GM18907 (cell line): ENCODE results near the gene FGF12.
A peak's percentile ranks its signal among the peaks of the same experiment; 100 is the strongest.

ENCODE experiments used
- ATAC-seq: cut with Tn5 transposase; IDR thresholded peaks from one replicate; pipeline ENCODE4 v1.9.1; 2021; ENCODE audit warnings: mild to moderate bottlenecking, moderate library complexity; ENCODE audit not compliant: unreplicated experiment

Gene FGF12

GRCh38 chr3:192422321-192422996, 304.9 kb downstream of the FGF12 start:
- no peak for ATAC-seq

DNA sequence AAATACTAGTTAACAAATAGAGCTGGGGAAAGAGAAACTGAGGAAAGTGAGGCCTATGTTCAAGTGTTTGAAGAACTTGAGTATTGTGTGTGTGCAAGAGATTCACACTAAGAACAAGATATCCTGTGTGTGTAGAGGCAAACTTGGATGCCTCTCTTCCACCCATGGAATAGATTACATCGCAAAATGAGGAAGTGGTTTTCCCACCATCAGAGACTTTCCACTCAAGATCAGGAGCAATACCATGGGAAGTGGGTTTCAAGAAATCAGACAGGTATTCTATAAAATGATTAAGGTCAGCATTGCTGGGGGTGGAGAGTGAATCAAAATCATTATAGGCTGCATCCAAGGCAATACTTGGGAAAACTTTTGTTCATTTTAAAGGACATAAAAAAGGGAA, 308.0 kb downstream of the FGF12 start:
- no peak for ATAC-seq

DNA sequence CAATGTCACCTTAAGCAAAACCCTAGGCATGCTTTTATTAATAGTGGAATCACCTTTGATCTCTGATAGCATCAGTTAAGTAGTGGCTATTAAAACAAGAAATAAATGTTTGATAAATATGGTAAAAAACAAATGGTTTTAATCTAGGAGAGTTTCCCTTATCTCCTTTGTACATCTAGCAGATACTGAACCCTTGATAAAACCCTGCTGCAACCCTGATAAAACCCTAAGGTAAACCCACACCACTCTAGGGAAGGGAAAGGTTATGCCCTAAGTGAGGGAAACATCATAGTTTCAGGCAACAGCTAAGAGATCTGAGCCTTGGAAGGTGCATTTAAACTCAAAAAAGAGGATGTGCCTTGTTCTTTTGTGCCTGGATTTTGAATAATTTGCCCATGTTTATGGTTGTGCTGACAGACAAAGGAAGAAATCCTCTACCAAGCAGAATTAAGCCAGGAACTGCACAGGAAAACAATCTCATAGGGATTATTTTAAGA, 309.7 kb downstream of the FGF12 start:
- no peak for ATAC-seq

DNA sequence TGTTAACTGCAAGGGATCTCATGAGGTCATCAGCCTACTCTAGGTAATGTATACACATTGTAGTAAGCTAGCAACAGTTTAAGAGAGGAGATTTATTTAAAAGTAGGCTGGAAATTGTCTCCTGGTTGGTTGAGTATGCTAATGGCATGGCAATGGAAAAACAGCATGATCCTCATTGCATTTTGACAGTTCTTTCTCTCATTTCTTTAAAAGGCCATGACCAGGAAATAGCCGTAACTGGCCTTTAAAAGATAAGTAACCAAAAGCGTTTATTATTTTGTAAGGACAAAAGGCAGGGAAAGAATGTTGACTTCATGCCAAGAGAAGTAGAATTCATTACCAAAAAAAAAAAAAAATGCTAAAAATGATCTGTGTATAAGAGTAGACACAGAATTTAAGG, 310.3 kb downstream of the FGF12 start:
- ATAC-seq = no peak

DNA sequence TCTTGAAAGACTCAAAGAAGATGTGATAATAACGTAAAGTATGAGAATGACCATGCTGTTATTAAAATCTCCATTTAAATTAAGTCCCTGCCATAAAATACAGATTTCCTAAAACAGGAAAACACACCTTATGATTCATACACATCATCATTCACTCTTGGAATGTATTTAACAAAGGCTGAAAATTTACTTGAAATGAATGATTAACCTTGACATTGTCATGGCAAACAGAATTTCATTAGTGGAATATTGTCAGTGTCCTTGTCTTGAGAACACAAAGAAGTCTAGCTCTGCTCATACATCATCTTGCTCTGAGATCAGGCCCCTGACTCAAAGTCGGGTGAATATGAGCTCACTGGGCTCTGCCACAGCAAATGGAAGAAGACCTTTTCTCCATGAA, 313.9 kb downstream of the FGF12 start:
- no peak for ATAC-seq

DNA sequence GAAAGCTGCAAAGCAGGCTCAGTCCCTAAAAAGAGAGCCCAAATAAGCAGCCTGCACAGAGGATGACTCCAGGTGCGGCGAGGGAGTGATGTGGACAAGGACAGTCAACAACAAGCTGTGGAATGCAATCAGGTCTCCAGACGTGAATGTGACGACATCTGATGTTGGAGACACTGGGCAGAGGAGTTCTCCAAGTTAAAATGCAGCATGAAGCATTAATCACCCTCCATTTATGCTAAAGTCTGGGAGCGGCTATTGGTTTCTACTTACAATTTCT, 316.7 kb downstream of the FGF12 start:
- ATAC-seq = no peak

DNA sequence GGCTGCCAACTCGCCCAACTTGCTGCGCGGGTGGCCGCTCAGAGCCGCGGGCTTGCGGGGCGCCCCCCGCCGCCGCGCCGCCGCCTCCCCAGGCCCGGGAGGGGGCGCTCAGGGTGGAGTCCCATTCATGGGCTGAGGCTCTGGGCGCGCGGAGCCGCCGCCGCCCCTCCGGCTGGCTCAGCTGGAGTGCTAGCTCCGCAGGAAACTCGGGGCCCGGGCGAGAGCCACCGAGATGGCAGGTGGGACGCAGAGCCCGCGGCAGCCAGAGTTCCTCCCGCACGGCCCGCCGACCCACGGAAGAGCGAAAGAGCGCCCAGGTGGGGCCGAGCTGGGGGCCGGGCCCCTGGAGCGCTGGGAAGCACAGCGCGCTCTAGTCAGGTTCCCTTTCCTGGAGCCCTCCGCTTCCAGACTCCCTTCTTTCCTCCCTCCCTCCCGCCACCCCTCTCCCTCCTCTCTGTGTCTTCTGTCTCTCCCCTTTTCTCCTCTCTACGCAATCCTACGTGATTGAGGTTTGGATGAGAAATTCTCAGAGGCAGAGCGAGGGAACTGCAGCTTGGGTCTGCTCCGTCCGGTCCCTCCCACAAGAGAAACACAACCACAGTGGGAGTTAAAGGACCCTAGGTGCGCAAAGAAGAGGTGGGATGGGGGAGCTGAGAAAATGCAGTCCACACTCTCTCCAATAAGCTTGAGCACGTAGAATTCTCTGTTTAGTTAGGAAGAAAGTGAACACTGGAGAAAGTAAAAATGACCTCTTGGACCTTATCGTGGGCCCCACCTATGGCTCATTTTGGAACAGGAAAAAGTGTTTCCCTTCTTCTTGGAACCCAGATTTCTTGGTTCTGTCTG, 317.3 kb downstream of the FGF12 start:
- peak; percentile 39 for ATAC-seq

GRCh38 chr3:192409201-192409837, 318.0 kb downstream of the FGF12 start:
- peak; percentile 79 for ATAC-seq

DNA sequence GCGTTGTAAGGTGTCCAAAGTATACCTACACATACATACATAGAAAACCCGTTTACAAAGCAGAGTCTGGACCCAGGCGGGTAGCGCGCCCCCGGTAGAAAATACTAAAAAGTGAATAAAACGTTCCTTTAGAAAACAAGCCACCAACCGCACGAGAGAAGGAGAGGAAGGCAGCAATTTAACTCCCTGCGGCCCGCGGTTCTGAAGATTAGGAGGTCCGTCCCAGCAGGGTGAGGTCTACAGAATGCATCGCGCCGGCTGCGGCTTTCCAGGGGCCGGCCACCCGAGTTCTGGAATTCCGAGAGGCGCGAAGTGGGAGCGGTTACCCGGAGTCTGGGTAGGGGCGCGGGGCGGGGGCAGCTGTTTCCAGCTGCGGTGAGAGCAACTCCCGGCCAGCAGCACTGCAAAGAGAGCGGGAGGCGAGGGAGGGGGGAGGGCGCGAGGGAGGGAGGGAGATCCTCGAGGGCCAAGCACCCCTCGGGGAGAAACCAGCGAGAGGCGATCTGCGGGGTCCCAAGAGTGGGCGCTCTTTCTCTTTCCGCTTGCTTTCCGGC, 318.6 kb downstream of the FGF12 start:
- no peak for ATAC-seq

DNA sequence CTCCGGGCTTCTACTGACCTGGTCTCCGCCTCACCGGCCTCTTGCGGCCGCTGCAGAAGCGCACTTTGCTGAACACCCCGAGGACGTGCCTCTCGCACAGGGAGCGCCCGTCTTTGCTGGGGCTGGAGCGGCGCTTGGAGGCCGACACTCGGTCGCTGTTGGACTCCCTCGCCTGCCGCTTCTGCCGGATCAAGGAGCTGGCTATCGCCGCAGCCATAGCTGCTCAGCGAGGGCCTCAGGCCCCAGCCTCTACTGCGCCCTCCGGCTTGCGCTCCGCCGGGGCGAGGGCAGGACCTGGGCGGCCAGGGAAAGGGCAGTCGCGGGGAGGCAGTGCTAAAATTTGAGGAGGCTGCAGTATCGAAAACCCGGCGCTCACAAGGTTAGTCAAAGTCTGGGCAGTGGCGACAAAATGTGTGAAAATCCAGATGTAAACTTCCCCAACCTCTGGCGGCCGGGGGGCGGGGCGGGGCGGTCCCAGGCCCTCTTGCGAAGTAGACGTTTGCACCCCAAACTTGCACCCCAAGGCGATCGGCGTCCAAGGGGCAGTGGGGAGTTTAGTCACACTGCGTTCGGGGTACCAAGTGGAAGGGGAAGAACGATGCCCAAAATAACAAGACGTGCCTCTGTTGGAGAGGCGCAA, 319.2 kb downstream of the FGF12 start:
- ATAC-seq = no peak

- ATAC-seq = no peak
Measured at GRCh38 chr3:192399767-192400166, 327.6 kb downstream of the FGF12 start.

DNA sequence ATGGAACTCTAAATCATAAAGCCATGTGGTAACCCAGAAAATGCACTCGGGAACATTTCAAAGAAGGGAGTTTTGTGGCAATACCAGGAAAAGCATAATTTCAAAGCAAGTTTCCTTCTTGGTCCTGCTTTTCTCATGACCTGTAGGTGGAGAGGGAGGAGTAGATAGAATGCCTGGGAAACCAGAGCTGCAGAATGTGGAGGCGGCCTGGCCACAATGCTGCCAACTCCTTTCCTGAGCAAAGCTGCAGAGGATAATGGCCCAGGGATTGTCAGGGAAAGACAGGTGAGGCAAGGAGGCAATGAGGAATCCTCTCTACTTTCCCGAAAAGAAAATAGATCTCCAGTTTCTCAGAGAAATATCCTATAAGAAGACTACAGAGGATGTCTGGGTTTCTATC, 330.3 kb downstream of the FGF12 start:
- no peak for ATAC-seq

DNA sequence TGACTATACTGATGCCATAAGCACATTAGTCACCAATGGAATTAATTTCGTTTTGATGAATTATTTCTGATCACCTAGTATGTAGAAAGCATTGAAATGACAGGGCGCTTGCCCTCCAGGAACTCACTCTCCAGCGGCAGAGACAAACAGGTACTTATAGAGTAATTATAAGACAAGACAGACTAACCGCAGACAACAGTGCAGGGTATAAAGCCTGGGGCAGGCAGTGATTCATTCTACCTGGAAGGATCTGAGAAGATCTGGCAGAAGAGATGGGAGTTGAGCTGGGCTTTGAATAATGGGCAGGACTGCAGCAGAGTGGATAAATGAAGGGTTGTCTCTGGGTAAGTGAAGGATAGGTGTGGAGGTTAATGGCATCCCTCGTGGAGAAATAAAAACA, 331.8 kb downstream of the FGF12 start:
- ATAC-seq = no peak

DNA sequence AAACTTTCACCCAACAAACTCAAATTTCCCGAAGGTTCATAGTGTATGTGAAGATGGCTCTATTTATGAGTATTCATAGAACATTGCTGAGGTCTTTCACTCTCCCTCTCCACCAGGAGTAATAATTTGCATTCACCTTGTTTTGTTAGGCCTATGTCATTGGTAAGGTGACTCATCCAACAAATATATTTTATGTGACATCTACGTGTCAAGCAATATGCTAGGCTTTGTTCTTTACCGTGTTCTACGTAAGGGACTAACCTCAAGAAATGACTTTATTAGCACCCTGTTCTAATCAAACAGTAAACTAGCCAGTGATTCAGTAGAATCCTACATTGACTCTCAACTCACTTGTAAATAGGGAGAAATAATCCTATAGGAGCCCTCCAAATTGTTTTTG, 334.4 kb downstream of the FGF12 start:
- ATAC-seq = no peak

DNA sequence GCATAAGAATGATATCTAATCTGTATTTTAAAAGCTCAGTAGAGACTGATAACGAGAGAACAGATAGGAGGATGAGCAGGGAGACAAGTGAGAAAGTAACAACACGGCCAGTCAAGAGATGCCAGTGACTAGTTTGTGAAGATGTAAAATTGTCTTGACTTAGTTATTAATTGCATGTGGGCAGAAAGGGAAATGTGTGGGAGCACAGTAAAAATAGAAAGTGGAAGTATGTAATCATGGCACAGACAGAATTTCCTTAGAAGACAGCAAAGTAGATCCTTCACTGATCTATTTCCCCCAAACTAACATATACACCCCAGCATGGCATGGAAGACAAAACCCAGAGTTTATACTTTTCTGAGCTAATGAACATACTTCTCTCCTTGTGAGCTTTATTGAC, 344.5 kb downstream of the FGF12 start:
- no peak for ATAC-seq

DNA sequence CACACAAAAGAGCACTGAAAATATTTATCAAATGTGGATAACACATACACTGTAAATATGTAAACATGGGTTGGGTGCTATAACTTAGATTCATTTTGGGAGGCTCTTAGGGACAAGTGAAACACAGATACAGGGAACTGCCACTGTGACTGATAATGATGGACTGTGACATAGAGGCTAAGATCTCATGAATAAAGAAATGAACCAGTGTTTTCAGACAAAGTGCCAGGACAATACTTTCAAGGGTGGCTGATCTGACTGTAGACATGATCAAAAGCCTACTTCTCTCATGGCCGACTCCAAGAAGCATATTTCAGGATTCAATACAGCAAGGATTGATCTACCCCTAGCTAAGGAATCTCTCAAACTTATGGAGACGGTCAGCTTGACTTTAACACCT, 353.8 kb downstream of the FGF12 start:
- no peak for ATAC-seq

- ATAC-seq = no peak
Measured at GRCh38 chr3:192373032-192373431, 354.3 kb downstream of the FGF12 start.

GRCh38 chr3:192372616-192373015, 354.7 kb downstream of the FGF12 start:
- no peak for ATAC-seq

GRCh38 chr3:192371870-192372400, 355.4 kb downstream of the FGF12 start:
- ATAC-seq = no peak

GRCh38 chr3:192367616-192368015, 359.7 kb downstream of the FGF12 start:
- no peak for ATAC-seq

DNA sequence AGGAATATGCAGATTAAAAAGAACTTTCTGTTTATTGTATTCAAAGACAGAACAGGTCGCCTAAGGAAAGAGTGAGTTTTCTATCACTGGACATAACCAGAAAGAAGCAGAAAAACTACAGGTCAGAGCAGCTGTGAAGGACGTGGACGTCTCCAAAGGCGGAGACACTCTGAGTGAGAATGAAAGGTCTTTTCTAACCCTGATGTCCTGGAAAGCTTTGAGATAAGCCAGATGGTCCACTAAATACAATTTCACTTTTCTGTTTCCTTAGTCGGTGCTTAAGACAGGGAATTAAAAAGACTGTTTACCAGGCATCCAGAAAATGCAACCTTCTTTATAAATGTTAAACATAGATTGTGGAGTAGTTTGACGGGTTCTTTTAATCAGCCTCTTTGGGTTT, 360.4 kb downstream of the FGF12 start:
- ATAC-seq = no peak
